Measurements from ENCODE around the gene GBGT1. TPM values are rescaled to one million over a fixed set of nuclear protein-coding genes. Genes with fewer than 3 reads are reported as not detected.
"Not testable (repeated sequence)": the region's sequence is repeated elsewhere in the genome, so short reads cannot be mapped to it uniquely, and the experiment has no call there.

Gene GBGT1
- total RNA-seq (4.6 TPM), polyA plus RNA-seq (ENCODE audit: insufficient read depth in 1 of 8, insufficient read length in 8 of 8, low replicate concordance in 1 of 8) (1 to 10 TPM; 3.2 to 5.7 (median 4.5) TPM)
- long read RNA-seq, donor 1, partial matches to known transcripts = 0 of 1 reads
- long read RNA-seq, donor 1, other reads (novel, unspliced or antisense) = 0 of 1 reads
- long read RNA-seq, donor 2 = 0 reads
- long read RNA-seq, donor 3, partial matches to known transcripts = 0 of 2 reads
- long read RNA-seq, donor 3, other reads (novel, unspliced or antisense) = 0 of 2 reads
- long read RNA-seq, donor 4 = 0 reads
- long read RNA-seq, donor 5, partial matches to known transcripts = 0 of 2 reads
- long read RNA-seq, donor 5, other reads (novel, unspliced or antisense) = 0 of 2 reads
- long read RNA-seq, donor 6 = 0 reads
- long read RNA-seq, donor 7 = 0 reads
- long read RNA-seq, donor 8 = 0 reads
- long read RNA-seq, donor 9 = 0 reads
- long read RNA-seq, donor 10 = 0 reads
- long read RNA-seq, donor 11, partial matches to known transcripts = 0 of 3 reads
- long read RNA-seq, donor 11, other reads (novel, unspliced or antisense) = 0 of 3 reads

DNA sequence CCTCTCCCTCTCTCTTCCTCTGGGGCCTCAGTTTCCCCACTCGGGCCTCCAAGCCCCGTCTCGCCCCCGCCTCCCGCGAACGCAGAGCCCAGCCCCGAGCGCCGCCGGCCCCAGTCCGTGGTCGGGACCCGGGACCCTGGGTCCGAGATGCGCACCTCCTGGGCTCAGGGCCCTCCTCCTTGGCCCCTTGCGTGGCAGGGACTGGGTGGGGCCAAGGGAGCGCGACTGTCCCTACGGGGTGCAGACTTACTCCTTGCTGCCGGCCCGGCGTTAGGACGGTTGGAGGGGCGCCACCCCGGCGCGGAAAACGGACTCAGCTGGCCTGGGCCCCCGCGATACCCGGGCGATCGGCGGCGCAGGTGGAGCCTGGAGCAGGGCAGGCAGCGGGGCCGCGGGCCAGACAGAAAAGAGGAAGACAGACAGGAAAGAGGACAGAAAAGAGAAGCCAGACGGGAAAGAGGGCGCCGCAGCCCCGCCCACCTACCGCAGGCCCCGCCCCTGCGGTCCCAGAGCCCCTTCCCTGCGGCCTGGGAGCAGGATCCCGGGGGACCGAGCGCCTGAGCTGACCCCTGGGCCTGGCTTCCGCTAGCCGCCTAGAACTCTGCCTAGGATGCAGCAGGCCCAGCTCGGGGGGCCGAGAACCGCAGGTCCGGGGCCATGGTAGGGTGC lies at the start of gene GBGT1:
Gene GBGT1, minus strand, starts transcription at position 411 of the 669 bp plus-strand sequence. CDS start 1,502 bp downstream, outside the sequence.
- Histone ChIP-seq H3K9me3 (replicated peaks; ENCODE audit: control insufficient read depth, low read depth, low read length) (no peaks in the 10 kb centered on the region), H3K4me1 (ENCODE audit: control insufficient read depth, insufficient read depth, low read length) (peaks cover 29% of the 10 kb centered on the region), H3K27ac (ENCODE audit: low read length) (no peak within 1 kb of the TSS), H3K27me3 (ENCODE audit: control insufficient read depth, insufficient read depth, low read length) (peaks cover 40% of the 10 kb centered on the region), H3K4me3 (ENCODE audit: low read length) (peak within 1 kb of the TSS; percentile 59), H3K36me3 (ENCODE audit: control insufficient read depth, insufficient read depth, low read length) (no peaks in the 10 kb centered on the region)
- peak; percentile 63 for DNase-seq
- 1% methylated on average over 55 of the region's 56 CpGs for WGBS (ENCODE audit: insufficient coverage)

DNA sequence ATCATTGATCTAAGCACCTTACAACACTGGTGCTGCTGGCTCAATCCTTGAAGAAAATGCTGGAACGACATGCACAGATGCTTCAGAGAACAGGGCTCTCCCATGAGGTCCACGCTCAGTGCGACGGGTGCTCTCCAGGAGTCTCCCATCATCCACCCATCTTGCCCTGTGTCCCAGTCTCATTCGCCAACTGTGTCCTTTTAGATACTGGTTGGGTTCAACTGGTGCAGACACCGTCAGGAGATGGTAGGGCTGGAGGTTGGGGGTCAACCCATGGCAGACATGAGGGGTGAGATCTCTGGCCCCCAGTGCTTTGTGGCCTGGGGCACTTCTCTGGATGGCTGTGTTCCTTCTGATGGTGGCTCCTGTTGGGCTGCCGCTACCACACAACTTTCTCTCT lies 46.9 kb upstream of the GBGT1 start:
- H3K4me1 ChIP-seq (ENCODE audit: control insufficient read depth, insufficient read depth, low read length) = no peaks in the 10 kb centered on the region
- DNase-seq = no peak
- WGBS (ENCODE audit: insufficient coverage) = 93% methylated on average over 5 of the region's 7 CpGs
- H3K27ac ChIP-seq (ENCODE audit: low read length) = no peak overlapping the region
- no peaks in the 10 kb centered on the region for H3K36me3 ChIP-seq (ENCODE audit: control insufficient read depth, insufficient read depth, low read length)
- H3K4me3 ChIP-seq (ENCODE audit: low read length) = no peak overlapping the region
- peaks cover 4% of the 10 kb centered on the region for H3K27me3 ChIP-seq (ENCODE audit: control insufficient read depth, insufficient read depth, low read length)
- no peaks in the 10 kb centered on the region for H3K9me3 ChIP-seq (replicated peaks; ENCODE audit: control insufficient read depth, low read depth, low read length)

DNA sequence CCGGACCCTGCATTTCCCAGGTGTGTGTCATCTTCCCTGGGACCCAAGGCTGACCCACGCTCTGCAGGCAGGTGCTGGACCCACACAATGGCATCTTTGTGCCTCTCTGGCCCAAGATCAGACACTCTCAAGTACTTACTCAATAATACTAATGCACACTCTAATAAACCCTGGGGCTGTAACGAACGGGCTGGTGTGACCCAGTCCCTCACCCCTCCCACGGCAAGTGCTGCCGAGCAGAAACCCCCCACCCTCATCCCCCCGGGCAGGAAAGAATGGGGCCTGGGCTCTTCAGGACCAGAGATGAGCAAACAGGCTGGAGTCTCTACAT lies 46.5 kb upstream of the GBGT1 start:
- DNase-seq = no peak
- Histone ChIP-seq H3K27me3 (ENCODE audit: control insufficient read depth, insufficient read depth, low read length) (peaks cover 4% of the 10 kb centered on the region), H3K9me3 (replicated peaks; ENCODE audit: control insufficient read depth, low read depth, low read length) (no peaks in the 10 kb centered on the region), H3K4me3 (ENCODE audit: low read length) (no peak overlapping the region), H3K36me3 (ENCODE audit: control insufficient read depth, insufficient read depth, low read length) (no peaks in the 10 kb centered on the region), H3K4me1 (ENCODE audit: control insufficient read depth, insufficient read depth, low read length) (no peaks in the 10 kb centered on the region), H3K27ac (ENCODE audit: low read length) (no peak overlapping the region)
- 65% methylated on average over 6 of the region's 7 CpGs for WGBS (ENCODE audit: insufficient coverage)

DNA sequence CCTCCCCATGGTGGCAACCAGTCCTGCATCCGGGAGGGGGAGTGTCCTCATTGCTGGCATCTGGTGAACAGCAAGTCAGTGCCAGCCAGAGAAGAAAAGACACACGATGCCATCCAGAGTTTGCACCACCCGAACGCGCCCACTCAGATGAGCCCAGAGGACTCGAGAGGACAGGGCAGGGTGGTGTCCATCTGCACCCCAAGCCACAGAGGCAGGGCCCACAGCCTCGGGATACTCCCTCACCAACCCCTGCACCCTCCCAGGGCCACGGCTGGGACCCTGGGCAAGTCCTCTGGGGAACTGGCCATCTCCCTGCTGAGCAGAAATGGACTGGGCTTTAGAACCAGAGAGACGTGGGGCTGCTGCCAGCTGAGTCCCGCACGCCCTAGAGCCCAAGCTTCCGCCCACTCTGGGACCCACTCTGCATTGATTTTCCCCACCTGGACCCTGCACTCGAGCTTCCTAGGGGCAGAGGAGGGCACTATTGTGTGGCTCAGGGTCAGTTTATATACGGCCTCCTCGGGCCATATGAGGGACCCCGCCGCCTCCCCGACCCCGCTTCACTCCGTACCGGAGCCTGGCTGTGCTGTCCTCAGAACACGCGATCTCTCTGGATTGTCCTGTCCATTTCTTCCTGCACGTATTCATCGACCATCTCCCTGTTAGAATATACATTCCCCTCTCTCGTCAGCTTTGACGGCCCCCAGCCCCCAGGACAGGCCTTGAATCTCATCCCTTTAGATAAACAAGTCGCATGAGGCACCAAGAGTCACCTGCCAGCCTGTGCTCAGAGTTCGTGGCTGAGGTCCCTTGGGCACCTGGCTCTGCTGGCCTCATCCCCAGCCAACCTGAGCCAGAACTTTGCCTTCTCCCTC lies 45.9 kb upstream of the GBGT1 start:
- H3K27me3 ChIP-seq (ENCODE audit: control insufficient read depth, insufficient read depth, low read length); H3K27ac ChIP-seq (ENCODE audit: low read length); H3K4me3 ChIP-seq (ENCODE audit: low read length); H3K9me3 ChIP-seq (replicated peaks; ENCODE audit: control insufficient read depth, low read depth, low read length); H3K36me3 ChIP-seq (ENCODE audit: control insufficient read depth, insufficient read depth, low read length); DNase-seq; H3K4me1 ChIP-seq (ENCODE audit: control insufficient read depth, insufficient read depth, low read length): not testable (repeated sequence)
- WGBS (ENCODE audit: insufficient coverage) = 72% methylated on average over 25 of the region's 29 CpGs

DNA sequence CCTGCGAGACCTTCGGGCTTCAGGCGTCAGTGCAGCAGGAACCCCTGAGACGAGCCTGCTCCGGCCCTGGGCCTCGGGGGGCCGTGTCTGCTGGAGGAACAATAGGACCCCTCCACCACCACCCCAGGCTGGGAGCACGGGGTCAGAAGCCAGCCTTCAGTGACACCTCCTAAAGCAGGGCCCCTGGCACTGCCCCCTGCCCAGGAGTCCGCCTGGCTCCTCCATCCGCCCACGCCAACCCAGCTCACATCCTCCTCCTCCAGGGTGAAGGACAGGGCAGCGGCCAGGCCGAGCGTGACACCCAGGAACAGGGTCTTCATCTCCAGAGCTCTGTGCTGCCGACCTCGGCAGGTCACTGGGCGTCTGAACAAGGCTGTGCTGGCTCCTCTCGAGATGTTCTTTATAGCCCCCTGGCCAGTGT lies 45.2 kb upstream of the GBGT1 start, which contains the start of gene OBP2B:
Gene OBP2B, minus strand, starts transcription at position 371 of the 421 bp plus-strand sequence. Its CDS starts 51 bp downstream, at position 320.
- not testable (repeated sequence) for H3K9me3 ChIP-seq (replicated peaks; ENCODE audit: control insufficient read depth, low read depth, low read length); H3K4me1 ChIP-seq (ENCODE audit: control insufficient read depth, insufficient read depth, low read length); H3K36me3 ChIP-seq (ENCODE audit: control insufficient read depth, insufficient read depth, low read length); H3K27me3 ChIP-seq (ENCODE audit: control insufficient read depth, insufficient read depth, low read length); DNase-seq; H3K4me3 ChIP-seq (ENCODE audit: low read length); H3K27ac ChIP-seq (ENCODE audit: low read length)
- no CpG with 5 or more reads among the region's 18 CpGs for WGBS (ENCODE audit: insufficient coverage)

DNA sequence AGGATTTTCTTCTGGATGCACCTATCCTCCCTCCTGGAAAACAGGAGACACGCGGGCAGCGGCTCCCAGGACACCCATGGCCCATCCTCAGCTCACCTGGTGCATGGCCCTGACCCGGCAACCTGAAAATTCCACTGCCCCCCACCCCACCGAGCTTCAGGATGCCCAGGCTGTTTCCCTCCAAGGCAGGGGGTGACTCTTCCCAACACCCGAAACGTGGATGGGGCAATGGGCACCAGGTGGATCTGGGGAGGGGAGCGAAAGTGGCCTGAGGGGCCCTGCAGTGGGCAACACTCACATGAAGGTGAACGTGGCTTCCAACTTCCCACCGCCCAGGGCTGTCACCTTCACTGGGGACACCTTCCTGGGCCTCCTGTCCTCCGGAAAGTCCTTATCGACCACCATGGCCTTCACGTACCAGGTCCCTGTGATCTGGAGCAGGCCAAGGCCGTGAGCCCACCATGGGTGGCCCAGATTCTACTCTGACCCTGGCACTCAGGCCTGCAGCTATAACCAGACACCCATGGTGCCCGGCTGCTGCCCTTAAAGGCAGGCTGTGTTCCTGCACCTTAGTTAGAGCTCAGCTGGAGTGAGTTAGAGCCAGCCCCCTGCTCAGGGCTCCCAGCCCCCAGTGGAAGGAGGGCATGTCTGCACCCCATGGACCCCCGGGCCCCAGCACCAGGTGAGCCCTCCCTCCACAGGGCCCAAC lies 44.6 kb upstream of the GBGT1 start:
- not testable (repeated sequence) for H3K27ac ChIP-seq (ENCODE audit: low read length); DNase-seq; H3K9me3 ChIP-seq (replicated peaks; ENCODE audit: control insufficient read depth, low read depth, low read length); H3K36me3 ChIP-seq (ENCODE audit: control insufficient read depth, insufficient read depth, low read length); H3K4me1 ChIP-seq (ENCODE audit: control insufficient read depth, insufficient read depth, low read length); H3K27me3 ChIP-seq (ENCODE audit: control insufficient read depth, insufficient read depth, low read length); H3K4me3 ChIP-seq (ENCODE audit: low read length)
- WGBS (ENCODE audit: insufficient coverage) = 84% methylated on average over 3 of the region's 16 CpGs

DNA sequence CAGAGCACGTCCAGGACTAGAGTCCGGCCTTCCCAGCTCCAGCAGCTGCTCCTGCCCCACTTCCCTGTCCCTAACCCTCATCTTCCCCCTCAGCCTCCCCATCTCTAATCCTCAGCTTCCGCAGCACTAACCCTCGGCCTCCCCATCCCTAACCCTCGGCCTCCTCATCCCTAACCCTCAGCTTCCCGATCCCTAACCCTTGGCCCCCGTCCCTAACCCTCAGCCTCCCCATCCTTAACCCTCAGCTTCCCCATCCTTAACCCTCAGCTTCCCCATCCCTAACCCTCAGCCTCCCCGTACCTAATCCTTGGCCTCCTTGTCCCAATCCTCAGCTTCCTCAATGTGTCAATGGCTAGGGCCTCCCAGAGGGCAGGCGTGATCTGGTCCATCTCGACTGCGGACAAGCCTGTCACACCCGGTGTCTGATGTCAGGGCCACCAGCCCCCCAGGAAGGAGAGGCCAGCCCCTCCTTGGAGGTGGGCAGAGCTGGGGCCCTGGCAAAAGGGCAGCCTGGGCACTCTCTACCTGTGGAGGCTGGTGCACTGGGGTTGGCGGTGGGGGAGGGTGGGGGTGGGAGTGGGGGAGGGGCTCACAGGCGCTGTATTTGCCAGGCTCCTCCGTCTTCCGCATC lies 43.9 kb upstream of the GBGT1 start:
- Histone ChIP-seq H3K4me3 (ENCODE audit: low read length) (no peak overlapping the region), H3K4me1 (ENCODE audit: control insufficient read depth, insufficient read depth, low read length) (no peaks in the 10 kb centered on the region), H3K9me3 (replicated peaks; ENCODE audit: control insufficient read depth, low read depth, low read length) (no peaks in the 10 kb centered on the region), H3K27me3 (ENCODE audit: control insufficient read depth, insufficient read depth, low read length) (peaks cover 4% of the 10 kb centered on the region), H3K36me3 (ENCODE audit: control insufficient read depth, insufficient read depth, low read length) (no peaks in the 10 kb centered on the region), H3K27ac (ENCODE audit: low read length) (no peak overlapping the region)
- DNase-seq = no peak
- 74% methylated on average over 12 of the region's 16 CpGs for WGBS (ENCODE audit: insufficient coverage)

DNA sequence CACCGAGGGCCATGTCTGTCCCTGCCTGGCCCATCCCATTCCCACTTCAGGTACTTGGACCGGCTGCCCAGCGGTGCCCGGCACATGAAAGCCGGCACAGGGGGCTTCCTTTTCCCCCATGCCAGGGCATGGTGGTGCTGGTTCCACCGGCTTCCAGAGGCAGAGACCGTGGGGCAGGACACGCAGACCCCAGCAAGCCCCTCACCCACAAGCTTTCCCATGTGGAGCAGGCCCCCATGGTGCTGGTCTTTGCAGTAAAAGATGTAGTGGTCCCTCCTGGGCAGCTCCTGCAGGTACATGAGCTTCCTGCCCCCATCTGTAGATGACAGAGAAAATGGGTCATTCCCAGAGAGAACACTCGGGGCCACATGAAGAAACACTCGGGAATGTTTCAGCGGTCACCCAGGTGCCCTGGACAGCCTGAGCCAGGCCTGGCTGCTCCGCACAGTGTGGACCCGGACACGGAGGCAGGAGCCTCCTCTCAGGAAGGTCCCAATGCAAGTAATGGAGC lies 43.4 kb upstream of the GBGT1 start:
- H3K4me3 ChIP-seq (ENCODE audit: low read length) = no peak overlapping the region
- DNase-seq = no peak
- H3K4me1 ChIP-seq (ENCODE audit: control insufficient read depth, insufficient read depth, low read length) = no peaks in the 10 kb centered on the region
- WGBS (ENCODE audit: insufficient coverage) = 87% methylated on average over 11 of the region's 14 CpGs
- peaks cover 4% of the 10 kb centered on the region for H3K27me3 ChIP-seq (ENCODE audit: control insufficient read depth, insufficient read depth, low read length)
- no peak overlapping the region for H3K27ac ChIP-seq (ENCODE audit: low read length)
- H3K36me3 ChIP-seq (ENCODE audit: control insufficient read depth, insufficient read depth, low read length) = no peaks in the 10 kb centered on the region
- H3K9me3 ChIP-seq (replicated peaks; ENCODE audit: control insufficient read depth, low read depth, low read length) = no peaks in the 10 kb centered on the region
